GM12891 (cell line): ENCODE results near the gene TMEM132D.

Source experiments
- PAX5 ChIP-seq: IDR thresholded peaks from 2 replicates; pipeline ENCODE4 v1.6.1; 2011; ENCODE audit warnings: low read length, moderate library complexity, mild to moderate bottlenecking; ENCODE audit not compliant: insufficient read depth, severe bottlenecking
- POLR2A ChIP-seq: IDR thresholded peaks from 2 replicates; pipeline ENCODE4 v1.6.1; 2011; ENCODE audit warnings: low read depth, low read length, control low read depth
- POLR2AphosphoS5 ChIP-seq: IDR thresholded peaks from 2 replicates; pipeline ENCODE4 v1.6.1; 2011; ENCODE audit warnings: low read depth, low read length, control low read depth
- POU2F2 ChIP-seq: IDR thresholded peaks from 2 replicates; pipeline ENCODE4 v1.6.1; 2011; ENCODE audit warnings: low read depth, mild to moderate bottlenecking, control low read depth, low read length, moderate library complexity
- SPI1 ChIP-seq: IDR thresholded peaks from 2 replicates; pipeline ENCODE4 v1.6.1; 2011; ENCODE audit warnings: low read depth, low read length, control low read depth
- TAF1 ChIP-seq: IDR thresholded peaks from 2 replicates; pipeline ENCODE4 v1.6.1; 2011; ENCODE audit warnings: low read depth, low read length, control low read depth

- TF ChIP-seq POU2F2 (no peak), POLR2A (no peak), TAF1 (no peak), POLR2AphosphoS5 (no peak), SPI1 (no peak), PAX5 (no peak)
These were observed 222.7 kb downstream of the TMEM132D start for GRCh38 chr12:129681151-129681550.
